SKM-1 treated with dmso at 0.1 percent for 144 hours (cell line): Measurements from ENCODE around the gene LDLRAD4.

Experiments used
- DNase-seq: peaks from one replicate; lab custom pipeline; 2025; ENCODE audit not compliant: unreplicated experiment; lab: John Stamatoyannopoulos, UW

Gene LDLRAD4

GRCh38 chr18:13541621-13542519, 323.3 kb downstream of the LDLRAD4 start:
- DNase-seq = no peak

GRCh38 chr18:13542520-13542847, 323.9 kb downstream of the LDLRAD4 start:
- DNase-seq = no peak

- DNase-seq = no peak
These were observed 324.6 kb downstream of the LDLRAD4 start for GRCh38 chr18:13543144-13543543.

- no peak for DNase-seq
These were observed 325.5 kb downstream of the LDLRAD4 start for GRCh38 chr18:13543811-13544732.

GRCh38 chr18:13544953-13545352, 326.4 kb downstream of the LDLRAD4 start:
- DNase-seq = no peak

- DNase-seq = no peak
These were observed 327.0 kb downstream of the LDLRAD4 start for GRCh38 chr18:13545514-13545913.

- no peak for DNase-seq
These were observed 327.4 kb downstream of the LDLRAD4 start for GRCh38 chr18:13545955-13546354.

- no peak for DNase-seq
These were observed 328.1 kb downstream of the LDLRAD4 start for GRCh38 chr18:13546638-13547037.

- DNase-seq = no peak
These were observed 328.8 kb downstream of the LDLRAD4 start for GRCh38 chr18:13547347-13547746.

- DNase-seq = no peak
These were observed 329.7 kb downstream of the LDLRAD4 start for GRCh38 chr18:13548106-13548819.

GRCh38 chr18:13548966-13549879, 330.7 kb downstream of the LDLRAD4 start:
- DNase-seq = no peak

- DNase-seq = no peak
These were observed 331.3 kb downstream of the LDLRAD4 start for GRCh38 chr18:13549880-13550232.

GRCh38 chr18:13550418-13551304, 332.1 kb downstream of the LDLRAD4 start:
- DNase-seq = no peak

GRCh38 chr18:13551305-13551603, 332.7 kb downstream of the LDLRAD4 start:
- DNase-seq = no peak

- DNase-seq = no peak
These were observed 333.5 kb downstream of the LDLRAD4 start for GRCh38 chr18:13551841-13552733.

GRCh38 chr18:13553449-13553848, 334.9 kb downstream of the LDLRAD4 start:
- DNase-seq = no peak

- no peak for DNase-seq
These were observed 336.6 kb downstream of the LDLRAD4 start for GRCh38 chr18:13555192-13555591.

- DNase-seq = no peak
These were observed 337.3 kb downstream of the LDLRAD4 start for GRCh38 chr18:13555865-13556264.

GRCh38 chr18:13556502-13556901, 337.9 kb downstream of the LDLRAD4 start:
- no peak for DNase-seq
